Neural cell (in vitro differentiated cells): ENCODE results near the gene DMC1. TPM values are rescaled to one million over a fixed set of nuclear protein-coding genes. Genes with fewer than 3 reads are reported as not detected.

Experiments
- H2AFZ ChIP-seq: fragments of 200-600, 300-800 bp; sonication (generic), shearing (Covaris generic); 2 replicates; pipeline ENCODE4 v1.6.0; 2014; ENCODE audit warnings: low read depth, mild to moderate bottlenecking, antibody characterized with exemption, low read length, moderate library complexity
- H3F3A ChIP-seq: fragments of 200-600 bp; shearing (Covaris generic); 2 replicates; pipeline ENCODE4 v1.6.1; 2016; ENCODE audit warnings: mild to moderate bottlenecking, moderate library complexity, mixed read lengths, antibody characterized with exemption, low read length; ENCODE audit not compliant: insufficient read depth, poor library complexity, severe bottlenecking
- H3K27ac ChIP-seq: fragments of 200-600, 300-800 bp; sonication (generic), shearing (Covaris generic); 2 replicates; pipeline ENCODE4 v1.5.1; 2014; ENCODE audit warnings: mild to moderate bottlenecking, low read length, moderate library complexity
- H3K27me3 ChIP-seq: fragments of 300-800, 200-600 bp; sonication (generic), shearing (Covaris generic); 2 replicates; pipeline ENCODE4 v1.6.0; 2014; ENCODE audit warnings: mild to moderate bottlenecking, low read depth, low read length, moderate library complexity; ENCODE audit not compliant: insufficient read depth
- H3K36me3 ChIP-seq: fragments of 300-800, 200-600 bp; sonication (generic), shearing (Covaris generic); 2 replicates; pipeline ENCODE4 v1.5.1; 2014; ENCODE audit warnings: mild to moderate bottlenecking, antibody characterized with exemption, low read length, moderate library complexity; ENCODE audit not compliant: insufficient read depth
- H3K4me2 ChIP-seq: fragments of 300-800, 200-600 bp; sonication (generic), shearing (Covaris generic); 2 replicates; pipeline ENCODE4 v1.6.0; 2014; ENCODE audit warnings: mild to moderate bottlenecking, low read length
- H3K4me3 ChIP-seq: fragments of 300-800, 200-600 bp; sonication (generic), shearing (Covaris generic); 2 replicates; pipeline ENCODE4 v1.5.1; 2014; ENCODE audit warnings: mild to moderate bottlenecking, low read length, moderate library complexity
- H3K79me2 ChIP-seq: fragments of 200-600 bp; shearing (Covaris generic); replicated peaks from 2 replicates; pipeline ENCODE4 v1.6.0; 2014; ENCODE audit warnings: mild to moderate bottlenecking, low read length, moderate library complexity; ENCODE audit not compliant: insufficient read depth
- H3K9ac ChIP-seq: fragments of 300-800, 200-600 bp; sonication (generic), shearing (Covaris generic); 2 replicates; pipeline ENCODE4 v1.6.1; 2016; ENCODE audit warnings: mild to moderate bottlenecking, low read length, mixed read lengths
- H3K9me2 ChIP-seq: fragments of 200-600 bp; shearing (Covaris generic); 2 replicates; pipeline ENCODE4 v1.6.1; 2016; ENCODE audit warnings: mild to moderate bottlenecking, low read length, mixed read lengths; ENCODE audit not compliant: insufficient read depth
- H3K9me3 ChIP-seq: fragments of 200-600, 300-800 bp; sonication (generic), shearing (Covaris generic); 2 replicates; pipeline ENCODE4 v1.6.1; 2016; ENCODE audit warnings: mild to moderate bottlenecking, mixed run types, low read length, moderate library complexity, mixed read lengths
- H4K20me1 ChIP-seq: fragments of 200-600 bp; shearing (Covaris generic); 2 replicates; pipeline ENCODE4 v1.6.1; 2016; ENCODE audit warnings: mild to moderate bottlenecking, mixed run types; ENCODE audit not compliant: insufficient read depth
- CTCF ChIP-seq: fragments of 450-650 bp; IDR thresholded peaks from 2 replicates; pipeline ENCODE4 v1.5.1; 2014; ENCODE audit warnings: antibody characterized with exemption, mild to moderate bottlenecking, moderate library complexity; ENCODE audit not compliant: poor library complexity, severe bottlenecking
- EP300 ChIP-seq: fragments of 450-650 bp; conservative IDR thresholded peaks from 2 replicates; pipeline ENCODE4 v1.6.1; 2014; ENCODE audit warnings: antibody characterized with exemption, mild to moderate bottlenecking, moderate library complexity; ENCODE audit not compliant: poor library complexity, severe bottlenecking
- EZH2 ChIP-seq: fragments of 200-600, 300-800 bp; shearing (Covaris generic), sonication (generic); IDR thresholded peaks from 2 replicates; pipeline ENCODE4 v1.6.1; 2014; ENCODE audit warnings: antibody characterized with exemption, low read length, borderline replicate concordance, mild to moderate bottlenecking; ENCODE audit not compliant: insufficient read depth, poor library complexity, severe bottlenecking
- MXI1 ChIP-seq: fragments of 450-650 bp; conservative IDR thresholded peaks from 2 replicates; pipeline ENCODE4 v1.6.1; 2014; ENCODE audit warnings: antibody characterized with exemption, mild to moderate bottlenecking; ENCODE audit not compliant: poor library complexity, severe bottlenecking
- POLR2AphosphoS5 ChIP-seq: IDR thresholded peaks from 2 replicates; pipeline ENCODE4 v1.6.1; 2012
- RAD21 ChIP-seq: fragments of 450-650 bp; conservative IDR thresholded peaks from 2 replicates; pipeline ENCODE4 v1.6.1; 2014; ENCODE audit warnings: antibody characterized with exemption, mild to moderate bottlenecking, moderate library complexity
- REST ChIP-seq: IDR thresholded peaks from 2 replicates; pipeline ENCODE4 v1.6.1; 2012; ENCODE audit warnings: borderline replicate concordance
- SMC3 ChIP-seq: fragments of 450-650 bp; conservative IDR thresholded peaks from 2 replicates; pipeline ENCODE4 v1.6.1; 2014; ENCODE audit warnings: antibody characterized with exemption, mild to moderate bottlenecking, moderate library complexity; ENCODE audit not compliant: poor library complexity
- TAF1 ChIP-seq: IDR thresholded peaks from 2 replicates; pipeline ENCODE4 v1.6.1; 2012; ENCODE audit warnings: low read depth
- polyA plus RNA-seq: library from polyadenylated mRNA; depleted of rRNA; stranded (reverse); fragments of >200 nt; gene quantifications from 2 replicates; pipeline ENCODE4 v1.2.3, GENCODE V29; 2014

DMC1 gene
- polyA plus RNA-seq, 1 donor from 2014 or later: not detected

GRCh38 chr22:38612217-38613006 lies 42.4 kb upstream of the DMC1 start:
- Histone ChIP-seq H3K9me2 (no peaks in the 10 kb centered on the region), H3K36me3 (peaks cover 4% of the 10 kb centered on the region), H3K79me2 (no peaks in the 10 kb centered on the region), H4K20me1 (no peaks in the 10 kb centered on the region), H3F3A (no peaks in the 10 kb centered on the region), H2AFZ (no peak overlapping the region), H3K27me3 (no peaks in the 10 kb centered on the region), H3K9me3 (no peaks in the 10 kb centered on the region), H3K4me2 (no peak overlapping the region), H3K4me3 (no peak overlapping the region), H3K9ac (no peak overlapping the region), H3K27ac (no peak overlapping the region)
- TF ChIP-seq SMC3: no peak
- no peak for TF ChIP-seq POLR2AphosphoS5

- H3K4me3 ChIP-seq: no peak overlapping the region
- H3K9me3 ChIP-seq: no peaks in the 10 kb centered on the region
- no peaks in the 10 kb centered on the region for H3K9me2 ChIP-seq
- H4K20me1 ChIP-seq: no peaks in the 10 kb centered on the region
- no peak overlapping the region for H2AFZ ChIP-seq
- H3K9ac ChIP-seq: no peak overlapping the region
- no peaks in the 10 kb centered on the region for H3K27me3 ChIP-seq
- H3K27ac ChIP-seq: no peak overlapping the region
- H3K36me3 ChIP-seq: peaks cover 4% of the 10 kb centered on the region
- no peak overlapping the region for H3K4me2 ChIP-seq
- H3F3A ChIP-seq: no peaks in the 10 kb centered on the region
- no peak for TF ChIP-seq EZH2
- TF ChIP-seq SMC3: no peak
- no peaks in the 10 kb centered on the region for H3K79me2 ChIP-seq
Measured at GRCh38 chr22:38611559-38611958, 41.6 kb upstream of the DMC1 start.

GRCh38 chr22:38610234-38610633 lies 40.3 kb upstream of the DMC1 start:
- Histone ChIP-seq H3F3A (no peaks in the 10 kb centered on the region), H3K36me3 (peaks cover 4% of the 10 kb centered on the region), H3K9me3 (no peaks in the 10 kb centered on the region), H3K79me2 (no peaks in the 10 kb centered on the region), H3K9me2 (no peaks in the 10 kb centered on the region), H3K27ac (no peak overlapping the region), H3K27me3 (no peaks in the 10 kb centered on the region), H4K20me1 (no peaks in the 10 kb centered on the region), H3K9ac (no peak overlapping the region), H3K4me2 (no peak overlapping the region), H3K4me3 (no peak overlapping the region), H2AFZ (no peak overlapping the region)
- no peak for TF ChIP-seq CTCF
- TF ChIP-seq MXI1: no peak
- no peak for TF ChIP-seq POLR2AphosphoS5
- no peak for TF ChIP-seq SMC3
- no peak for TF ChIP-seq EZH2
- TF ChIP-seq RAD21: no peak
- TF ChIP-seq TAF1: no peak
- no peak for TF ChIP-seq EP300
- TF ChIP-seq REST: no peak
